Hepatocyte (in vitro differentiated cells): Measurements from ENCODE around the gene ACAD9. TPM values are rescaled to one million over a fixed set of nuclear protein-coding genes. Genes with fewer than 3 reads are reported as not detected.

Experiments used
- DNase-seq: peaks from one replicate; pipeline ENCODE4 v3.0.0-alpha.2; 2016; ENCODE audit warnings: low spot score
- H2AFZ ChIP-seq: fragments of 200-600 bp; sonication (generic); 2 replicates; pipeline ENCODE4 v1.6.0; 2016; ENCODE audit warnings: antibody characterized with exemption, mild to moderate bottlenecking
- H3K27ac ChIP-seq: fragments of 200-600 bp; sonication (generic); 2 replicates; pipeline ENCODE4 v1.5.1; 2016; ENCODE audit warnings: mild to moderate bottlenecking
- H3K27me3 ChIP-seq: fragments of 200-600 bp; sonication (generic); 2 replicates; pipeline ENCODE4 v1.6.1; 2016
- H3K36me3 ChIP-seq: fragments of 200-600 bp; sonication (generic); replicated peaks from 2 replicates; pipeline ENCODE4 v1.5.1; 2016; ENCODE audit warnings: low read depth; ENCODE audit not compliant: insufficient read depth
- H3K4me1 ChIP-seq: fragments of 200-600 bp; sonication (generic); 2 replicates; pipeline ENCODE4 v1.5.1; 2016; ENCODE audit warnings: mild to moderate bottlenecking, moderate library complexity; ENCODE audit not compliant: insufficient read depth
- H3K4me2 ChIP-seq: fragments of 200-600 bp; sonication (generic); 2 replicates; pipeline ENCODE4 v1.6.0; 2016
- H3K4me3 ChIP-seq: fragments of 200-600 bp; sonication (generic); 2 replicates; pipeline ENCODE4 v1.5.1; 2016; ENCODE audit warnings: mild to moderate bottlenecking
- H3K79me2 ChIP-seq: fragments of 200-600 bp; sonication (generic); 2 replicates; pipeline ENCODE4 v1.6.0; 2017; ENCODE audit warnings: mild to moderate bottlenecking
- H3K9me2 ChIP-seq: fragments of 200-600 bp; sonication (generic); replicated peaks from 2 replicates; pipeline ENCODE4 v1.6.0; 2017; ENCODE audit warnings: mild to moderate bottlenecking; ENCODE audit not compliant: insufficient read depth
- H3K9me3 ChIP-seq: fragments of 200-600 bp; sonication (generic); 2 replicates; pipeline ENCODE4 v1.5.1; 2016; ENCODE audit warnings: low read depth, mild to moderate bottlenecking
- H4K20me1 ChIP-seq: fragments of 200-600 bp; sonication (generic); 2 replicates; pipeline ENCODE4 v1.6.0; 2016; ENCODE audit warnings: mild to moderate bottlenecking; ENCODE audit not compliant: insufficient read depth, poor library complexity, severe bottlenecking
- CTCF ChIP-seq: fragments of 200-600 bp; sonication (generic); IDR thresholded peaks from 2 replicates; pipeline ENCODE4 v1.5.1; 2016; ENCODE audit warnings: antibody characterized with exemption, mild to moderate bottlenecking; ENCODE audit not compliant: poor library complexity
- EZH2 ChIP-seq: fragments of 200-600 bp; sonication (generic); IDR thresholded peaks from 2 replicates; pipeline ENCODE4 v1.6.1; 2016; ENCODE audit warnings: antibody characterized with exemption, mild to moderate bottlenecking, borderline replicate concordance
- EZH2phosphoT487 ChIP-seq: fragments of 200-600 bp; sonication (generic); IDR thresholded peaks from one replicate; pipeline ENCODE4 v1.6.1; 2018; ENCODE audit warnings: antibody characterized with exemption, mild to moderate bottlenecking, low read depth, moderate library complexity; ENCODE audit not compliant: unreplicated experiment, severe bottlenecking
- WGBS: methylation state at CpG from one replicate; pipeline ENCODE4 v1.1.6; 2016; ENCODE audit warnings: low lambda C conversion rate; ENCODE audit errors: missing lambda C conversion rate; 5-methylcytosine and 5-hydroxymethylcytosine counted together
- polyA plus RNA-seq: library from polyadenylated mRNA; unstranded; fragments of >200 nt; fragmentation: Nextera tagmentation; extraction: Ambion mirVana; gene quantifications from 2 replicates; pipeline ENCODE4 v1.2.1, GENCODE V29; 2016
- total RNA-seq: library from RNA; depleted of rRNA; stranded (reverse); fragments of >200 nt; gene quantifications from 2 replicates; pipeline ENCODE4 v1.2.3, GENCODE V29; 2014

The ACAD9 gene
- total and polyA plus RNA-seq, 2 experiments from 2014 or later = 32.0 to 33.8 TPM

- no peaks in the 10 kb centered on the region for H3K27me3 ChIP-seq
- H3K36me3 ChIP-seq = no peaks in the 10 kb centered on the region
- TF ChIP-seq EZH2 (no peak), CTCF (no peak), EZH2phosphoT487 (no peak)
- H3K27ac ChIP-seq = no peak overlapping the region
- no peaks in the 10 kb centered on the region for H3K9me3 ChIP-seq
- no peaks in the 10 kb centered on the region for H3K9me2 ChIP-seq
- no peak overlapping the region for H3K4me3 ChIP-seq
- H2AFZ ChIP-seq = no peak overlapping the region
- 87% methylated on average over 2 of the region's 2 CpGs for WGBS
- DNase-seq = no peak
- no peaks in the 10 kb centered on the region for H3K4me1 ChIP-seq
- no peak overlapping the region for H3K4me2 ChIP-seq
- H4K20me1 ChIP-seq = no peaks in the 10 kb centered on the region
- H3K79me2 ChIP-seq = no peaks in the 10 kb centered on the region
Observed at GRCh38 chr3:128917291-128917690, 37.9 kb downstream of the ACAD9 start.

GRCh38 chr3:128919988-128920387, 40.6 kb downstream of the ACAD9 start:
- H3K36me3 ChIP-seq = no peaks in the 10 kb centered on the region
- no peaks in the 10 kb centered on the region for H3K27me3 ChIP-seq
- no peaks in the 10 kb centered on the region for H3K79me2 ChIP-seq
- TF ChIP-seq EZH2 (no peak), EZH2phosphoT487 (no peak), CTCF (no peak)
- no peak overlapping the region for H2AFZ ChIP-seq
- H3K4me1 ChIP-seq = no peaks in the 10 kb centered on the region
- H3K4me2 ChIP-seq = no peak overlapping the region
- H3K4me3 ChIP-seq = no peak overlapping the region
- no peaks in the 10 kb centered on the region for H3K9me2 ChIP-seq
- H3K9me3 ChIP-seq = peaks cover 5% of the 10 kb centered on the region
- DNase-seq = no peak
- H3K27ac ChIP-seq = no peak overlapping the region
- 90% methylated on average over 1 of the region's 1 CpG for WGBS
- no peaks in the 10 kb centered on the region for H4K20me1 ChIP-seq

GRCh38 chr3:128922804-128923459, 43.5 kb downstream of the ACAD9 start:
- H2AFZ ChIP-seq = no peak overlapping the region
- no peaks in the 10 kb centered on the region for H4K20me1 ChIP-seq
- no peaks in the 10 kb centered on the region for H3K4me1 ChIP-seq
- H3K27me3 ChIP-seq = no peaks in the 10 kb centered on the region
- H3K79me2 ChIP-seq = no peaks in the 10 kb centered on the region
- no peaks in the 10 kb centered on the region for H3K36me3 ChIP-seq
- 94% methylated on average over 10 of the region's 10 CpGs for WGBS
- DNase-seq = no peak
- H3K9me2 ChIP-seq = no peaks in the 10 kb centered on the region
- no peak overlapping the region for H3K4me2 ChIP-seq
- no peak overlapping the region for H3K27ac ChIP-seq
- TF ChIP-seq EZH2phosphoT487 = no peak
- TF ChIP-seq CTCF = no peak
- no peak for TF ChIP-seq EZH2
- H3K4me3 ChIP-seq = no peak overlapping the region
- H3K9me3 ChIP-seq = peaks cover 16% of the 10 kb centered on the region
